Measurements from ENCODE around the gene CFTR. TPM values are rescaled to one million over a fixed set of nuclear protein-coding genes. Genes with fewer than 3 reads are reported as not detected.

Gene CFTR
- total RNA-seq, 2 donors from 2014 or later, result 121 to 127 TPM

DNA sequence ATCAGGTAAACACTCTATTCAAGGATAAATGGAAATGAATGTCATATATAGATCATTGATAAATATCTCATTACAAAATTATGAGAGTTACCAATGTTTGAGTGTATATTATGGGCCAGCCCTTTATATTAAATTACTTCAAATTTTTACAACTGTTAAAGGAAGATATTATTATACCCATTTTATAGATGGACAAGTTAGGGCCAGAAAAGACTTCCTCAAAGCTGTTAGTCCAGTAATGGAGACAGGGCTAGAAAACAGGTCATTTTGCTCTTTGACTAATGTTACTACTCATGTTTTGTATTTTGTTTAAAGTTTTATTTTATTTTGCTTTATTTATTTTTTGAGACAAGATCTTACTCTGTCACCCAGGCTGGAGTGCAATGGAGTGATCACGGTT lies 101.6 kb downstream of the CFTR start:
- H3K4me1 ChIP-seq, result no peaks in the 10 kb centered on the region
- intact Hi-C loops (cut with DNase I), result no loop called here
- no peak overlapping the region for H3K27ac ChIP-seq
- no peaks in the 10 kb centered on the region for H3K9me3 ChIP-seq
- TF ChIP-seq, protein P1, sequence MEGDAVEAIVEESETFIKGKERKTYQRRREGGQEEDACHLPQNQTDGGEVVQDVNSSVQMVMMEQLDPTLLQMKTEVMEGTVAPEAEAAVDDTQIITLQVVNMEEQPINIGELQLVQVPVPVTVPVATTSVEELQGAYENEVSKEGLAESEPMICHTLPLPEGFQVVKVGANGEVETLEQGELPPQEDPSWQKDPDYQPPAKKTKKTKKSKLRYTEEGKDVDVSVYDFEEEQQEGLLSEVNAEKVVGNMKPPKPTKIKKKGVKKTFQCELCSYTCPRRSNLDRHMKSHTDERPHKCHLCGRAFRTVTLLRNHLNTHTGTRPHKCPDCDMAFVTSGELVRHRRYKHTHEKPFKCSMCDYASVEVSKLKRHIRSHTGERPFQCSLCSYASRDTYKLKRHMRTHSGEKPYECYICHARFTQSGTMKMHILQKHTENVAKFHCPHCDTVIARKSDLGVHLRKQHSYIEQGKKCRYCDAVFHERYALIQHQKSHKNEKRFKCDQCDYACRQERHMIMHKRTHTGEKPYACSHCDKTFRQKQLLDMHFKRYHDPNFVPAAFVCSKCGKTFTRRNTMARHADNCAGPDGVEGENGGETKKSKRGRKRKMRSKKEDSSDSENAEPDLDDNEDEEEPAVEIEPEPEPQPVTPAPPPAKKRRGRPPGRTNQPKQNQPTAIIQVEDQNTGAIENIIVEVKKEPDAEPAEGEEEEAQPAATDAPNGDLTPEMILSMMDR (IDR thresholded peaks at IDR 0.05), result no peak
- H3K4me3 ChIP-seq, result no peak overlapping the region
- no peaks in the 10 kb centered on the region for H3K36me3 ChIP-seq
- no peaks in the 10 kb centered on the region for H3K27me3 ChIP-seq
- DNase-seq, result no peak
- H3K9ac ChIP-seq (ENCODE audit: low read depth in 2 of 2, low read length in 2 of 2), result no peak overlapping the region

DNA sequence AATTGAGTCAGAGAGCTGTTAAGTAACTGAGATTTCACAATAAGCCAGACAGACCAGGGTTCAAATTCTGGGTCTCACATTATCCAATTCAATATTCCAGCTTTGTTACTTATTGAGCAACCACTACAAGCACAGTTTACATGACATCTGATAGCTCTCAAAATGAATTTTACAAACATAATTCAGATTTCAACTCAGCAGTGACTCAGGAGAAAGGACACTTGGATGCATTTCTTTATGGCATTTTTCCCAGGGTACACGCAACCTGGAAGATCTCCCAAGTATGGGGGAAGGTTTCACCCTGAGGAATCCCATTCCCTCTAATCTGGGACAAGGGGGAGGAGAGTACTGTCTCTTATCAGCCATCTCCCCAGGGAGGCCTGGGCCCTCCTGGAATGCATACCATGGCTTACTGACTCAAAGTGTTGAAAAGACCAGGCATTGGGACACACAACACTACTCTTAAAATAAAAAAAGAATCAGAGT lies 102.4 kb downstream of the CFTR start:
- Histone ChIP-seq H3K36me3 (no peaks in the 10 kb centered on the region), H3K9me3 (no peaks in the 10 kb centered on the region), H3K4me3 (no peak overlapping the region), H3K27me3 (no peaks in the 10 kb centered on the region), H3K4me1 (no peaks in the 10 kb centered on the region), H3K9ac (ENCODE audit: low read depth in 2 of 2, low read length in 2 of 2) (no peak overlapping the region), H3K27ac (no peak overlapping the region)
- intact Hi-C loops (cut with DNase I), result no loop called here
- DNase-seq, result no peak
- TF ChIP-seq, protein P1 (IDR thresholded peaks at IDR 0.05), result no peak

DNA sequence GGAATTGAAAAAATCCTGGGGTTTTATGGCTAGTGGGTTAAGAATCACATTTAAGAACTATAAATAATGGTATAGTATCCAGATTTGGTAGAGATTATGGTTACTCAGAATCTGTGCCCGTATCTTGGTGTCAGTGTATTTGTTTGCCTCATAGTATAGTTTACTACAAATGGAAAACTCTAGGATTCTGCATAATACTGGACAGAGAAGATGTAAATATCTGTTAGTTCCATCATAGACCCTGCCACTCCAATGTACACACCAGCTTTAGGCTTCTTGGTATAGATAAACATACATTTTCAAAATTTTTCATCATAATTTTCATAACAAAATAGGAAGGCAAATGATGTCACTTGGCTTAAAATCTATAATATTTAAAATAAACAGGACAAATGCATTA lies 108.1 kb downstream of the CFTR start:
- TF ChIP-seq, protein P1 (IDR thresholded peaks at IDR 0.05), result no peak
- H3K9ac ChIP-seq (ENCODE audit: low read depth in 2 of 2, low read length in 2 of 2), result no peak overlapping the region
- no peaks in the 10 kb centered on the region for H3K9me3 ChIP-seq
- DNase-seq, result no peak
- no peaks in the 10 kb centered on the region for H3K36me3 ChIP-seq
- no peak overlapping the region for H3K27ac ChIP-seq
- no peak overlapping the region for H3K4me3 ChIP-seq
- H3K27me3 ChIP-seq, result no peaks in the 10 kb centered on the region
- peaks cover 4% of the 10 kb centered on the region for H3K4me1 ChIP-seq
- intact Hi-C loops (cut with DNase I), result no loop called here

DNA sequence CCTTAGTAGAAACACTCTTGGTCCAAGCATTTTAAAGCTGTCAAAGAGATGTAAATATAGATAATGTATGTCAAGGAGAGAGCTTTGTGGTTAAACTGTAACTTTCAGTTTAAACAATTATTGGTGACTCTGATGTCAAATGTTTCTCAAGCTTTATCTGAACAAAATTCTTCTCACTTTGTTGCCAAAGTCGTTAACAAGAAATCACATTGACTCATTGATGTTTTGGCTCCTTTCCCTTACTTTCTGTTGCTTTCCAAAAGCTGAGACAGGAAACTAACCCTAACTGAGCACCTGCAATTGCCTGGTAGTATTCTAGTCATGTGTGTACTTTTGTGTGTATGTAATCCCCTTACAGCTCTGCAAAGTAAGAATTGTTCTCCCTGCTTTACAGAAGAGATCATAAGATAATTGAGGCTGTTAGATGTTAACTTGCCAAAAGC lies 108.5 kb downstream of the CFTR start:
- no peak overlapping the region for H3K9ac ChIP-seq (ENCODE audit: low read depth in 2 of 2, low read length in 2 of 2)
- H3K9me3 ChIP-seq, result no peaks in the 10 kb centered on the region
- H3K27ac ChIP-seq, result peak overlapping the region; percentile 32
- no peak overlapping the region for H3K4me3 ChIP-seq
- TF ChIP-seq, protein P1 (IDR thresholded peaks at IDR 0.05), result no peak
- peaks cover 4% of the 10 kb centered on the region for H3K4me1 ChIP-seq
- no peaks in the 10 kb centered on the region for H3K36me3 ChIP-seq
- H3K27me3 ChIP-seq, result no peaks in the 10 kb centered on the region
- intact Hi-C loops (cut with DNase I), result no loop called here
- DNase-seq, result no peak

DNA sequence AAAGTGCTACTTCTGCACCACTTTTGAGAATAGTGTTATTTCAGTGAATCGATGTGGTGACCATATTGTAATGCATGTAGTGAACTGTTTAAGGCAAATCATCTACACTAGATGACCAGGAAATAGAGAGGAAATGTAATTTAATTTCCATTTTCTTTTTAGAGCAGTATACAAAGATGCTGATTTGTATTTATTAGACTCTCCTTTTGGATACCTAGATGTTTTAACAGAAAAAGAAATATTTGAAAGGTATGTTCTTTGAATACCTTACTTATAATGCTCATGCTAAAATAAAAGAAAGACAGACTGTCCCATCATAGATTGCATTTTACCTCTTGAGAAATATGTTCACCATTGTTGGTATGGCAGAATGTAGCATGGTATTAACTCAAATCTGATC lies 110.4 kb downstream of the CFTR start:
- H3K27ac ChIP-seq, result no peak overlapping the region
- no peaks in the 10 kb centered on the region for H3K9me3 ChIP-seq
- H3K27me3 ChIP-seq, result no peaks in the 10 kb centered on the region
- H3K9ac ChIP-seq (ENCODE audit: low read depth in 2 of 2, low read length in 2 of 2), result no peak overlapping the region
- TF ChIP-seq, protein P1 (IDR thresholded peaks at IDR 0.05), result no peak
- H3K4me3 ChIP-seq, result no peak overlapping the region
- DNase-seq, result no peak
- no peaks in the 10 kb centered on the region for H3K36me3 ChIP-seq
- H3K4me1 ChIP-seq, result peaks cover 4% of the 10 kb centered on the region
- intact Hi-C loops (cut with DNase I), result no loop called here

All from colonic mucosa (tissue), 4 donors.